ENCODE results near the gene PDE4B.

PDE4B gene

DNA sequence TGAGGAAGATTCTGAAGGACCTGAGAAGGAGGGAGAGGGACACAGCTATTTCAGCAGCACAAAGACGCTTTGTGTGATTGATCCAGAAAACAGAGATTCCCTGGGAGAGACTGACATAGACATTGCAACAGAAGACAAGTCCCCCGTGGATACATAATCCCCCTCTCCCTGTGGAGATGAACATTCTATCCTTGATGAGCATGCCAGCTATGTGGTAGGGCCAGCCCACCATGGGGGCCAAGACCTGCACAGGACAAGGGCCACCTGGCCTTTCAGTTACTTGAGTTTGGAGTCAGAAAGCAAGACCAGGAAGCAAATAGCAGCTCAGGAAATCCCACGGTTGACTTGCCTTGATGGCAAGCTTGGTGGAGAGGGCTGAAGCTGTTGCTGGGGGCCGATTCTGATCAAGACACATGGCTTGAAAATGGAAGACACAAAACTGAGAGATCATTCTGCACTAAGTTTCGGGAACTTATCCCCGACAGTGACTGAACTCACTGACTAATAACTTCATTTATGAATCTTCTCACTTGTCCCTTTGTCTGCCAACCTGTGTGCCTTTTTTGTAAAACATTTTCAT is 579.9 kb downstream of the PDE4B start:
- DNase-seq, result no peak

DNA sequence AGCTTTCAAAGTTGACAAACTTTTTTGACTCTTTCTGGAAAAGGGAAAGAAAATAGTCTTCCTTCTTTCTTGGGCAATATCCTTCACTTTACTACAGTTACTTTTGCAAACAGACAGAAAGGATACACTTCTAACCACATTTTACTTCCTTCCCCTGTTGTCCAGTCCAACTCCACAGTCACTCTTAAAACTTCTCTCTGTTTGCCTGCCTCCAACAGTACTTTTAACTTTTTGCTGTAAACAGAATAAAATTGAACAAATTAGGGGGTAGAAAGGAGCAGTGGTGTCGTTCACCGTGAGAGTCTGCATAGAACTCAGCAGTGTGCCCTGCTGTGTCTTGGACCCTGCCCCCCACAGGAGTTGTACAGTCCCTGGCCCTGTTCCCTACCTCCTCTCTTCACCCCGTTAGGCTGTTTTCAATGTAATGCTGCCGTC is 580.5 kb downstream of the PDE4B start:
- no peak for DNase-seq

DNA sequence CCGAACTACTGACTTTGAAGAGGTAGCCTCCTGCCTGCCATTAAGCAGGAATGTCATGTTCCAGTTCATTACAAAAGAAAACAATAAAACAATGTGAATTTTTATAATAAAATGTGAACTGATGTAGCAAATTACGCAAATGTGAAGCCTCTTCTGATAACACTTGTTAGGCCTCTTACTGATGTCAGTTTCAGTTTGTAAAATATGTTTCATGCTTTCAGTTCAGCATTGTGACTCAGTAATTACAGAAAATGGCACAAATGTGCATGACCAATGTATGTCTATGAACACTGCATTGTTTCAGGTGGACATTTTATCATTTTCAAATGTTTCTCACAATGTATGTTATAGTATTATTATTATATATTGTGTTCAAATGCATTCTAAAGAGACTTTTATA is 581.5 kb downstream of the PDE4B start:
- DNase-seq, result no peak

DNA sequence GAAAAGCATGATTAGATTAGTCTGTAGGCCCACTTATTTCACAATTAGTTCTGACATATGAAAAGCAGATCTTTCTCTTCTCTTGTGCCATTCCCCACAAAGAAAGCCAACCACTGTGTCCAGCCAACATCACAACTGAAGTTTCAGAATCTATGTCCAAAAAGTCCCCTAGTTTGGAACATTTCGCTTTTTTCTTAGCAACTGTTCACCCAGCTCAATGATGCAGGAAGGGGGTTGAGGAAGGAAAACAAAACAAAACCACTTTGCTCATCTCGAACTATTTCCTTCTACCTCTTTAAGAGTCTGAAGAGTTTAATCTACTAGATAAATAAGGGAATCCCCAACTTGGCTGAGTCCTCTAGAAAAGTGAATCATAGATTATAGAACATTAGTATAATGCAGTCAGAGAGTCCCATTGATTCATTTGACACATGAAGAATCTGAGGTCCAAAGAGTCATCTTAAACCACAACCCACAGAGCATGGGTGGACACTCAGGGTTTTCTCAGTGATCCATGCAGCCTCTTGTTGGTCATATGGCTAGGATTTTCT is 581.9 kb downstream of the PDE4B start:
- DNase-seq, result no peak

DNA sequence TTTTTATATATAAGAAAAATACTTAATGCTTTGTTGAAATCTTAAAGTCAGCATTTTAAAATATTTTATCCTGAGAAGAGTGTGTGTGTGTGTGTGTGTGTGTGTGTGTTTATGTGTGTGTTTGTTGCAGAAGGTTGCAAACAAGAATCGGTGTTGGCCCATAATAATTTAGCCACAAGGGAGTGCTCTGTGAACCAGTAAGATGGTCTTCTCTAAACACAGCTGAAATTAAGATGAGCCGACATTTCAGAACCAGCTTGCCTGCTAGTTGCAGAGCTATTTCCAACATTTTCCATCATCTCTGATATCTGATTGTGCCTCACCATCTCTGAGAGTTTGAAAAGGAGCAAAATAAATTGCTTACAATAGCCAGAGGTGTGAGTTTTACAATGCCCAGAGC is 582.4 kb downstream of the PDE4B start:
- DNase-seq, result no peak

DNA sequence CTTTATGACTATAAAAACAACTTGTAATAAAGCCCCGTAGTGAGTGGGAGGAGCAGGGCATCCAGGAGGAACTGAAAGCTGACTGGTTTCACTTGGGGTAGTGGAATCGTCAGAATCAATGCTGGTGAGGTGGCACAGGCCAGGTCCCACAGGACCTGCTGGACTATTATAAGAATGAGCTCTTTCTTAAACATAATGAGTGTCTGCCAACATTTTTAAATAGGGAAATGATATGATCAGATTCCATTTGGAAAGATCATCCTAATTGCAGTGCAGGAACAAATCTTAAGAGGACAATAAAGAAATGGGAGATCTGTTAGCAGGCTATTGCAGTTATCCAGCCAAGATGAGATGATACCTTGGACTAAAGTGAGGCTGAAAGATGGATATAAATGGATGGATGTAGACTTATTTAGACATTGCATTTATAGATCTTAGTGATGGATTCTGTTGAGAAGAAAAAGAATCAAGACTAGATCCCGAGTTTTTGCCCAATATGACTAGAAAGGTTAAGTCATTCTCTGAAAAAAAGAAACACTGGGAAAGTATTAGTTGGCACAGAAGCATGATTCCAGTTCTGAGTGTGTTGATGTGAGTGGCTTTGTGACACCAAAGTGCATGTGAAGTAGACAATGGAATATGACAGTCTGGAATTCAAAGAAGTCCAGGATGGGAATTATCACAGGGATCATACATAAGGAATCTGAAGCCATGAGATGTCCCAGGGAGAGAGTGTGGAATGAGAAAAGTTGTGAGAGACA is 587.9 kb downstream of the PDE4B start:
- peak; percentile 50 for DNase-seq

DNA sequence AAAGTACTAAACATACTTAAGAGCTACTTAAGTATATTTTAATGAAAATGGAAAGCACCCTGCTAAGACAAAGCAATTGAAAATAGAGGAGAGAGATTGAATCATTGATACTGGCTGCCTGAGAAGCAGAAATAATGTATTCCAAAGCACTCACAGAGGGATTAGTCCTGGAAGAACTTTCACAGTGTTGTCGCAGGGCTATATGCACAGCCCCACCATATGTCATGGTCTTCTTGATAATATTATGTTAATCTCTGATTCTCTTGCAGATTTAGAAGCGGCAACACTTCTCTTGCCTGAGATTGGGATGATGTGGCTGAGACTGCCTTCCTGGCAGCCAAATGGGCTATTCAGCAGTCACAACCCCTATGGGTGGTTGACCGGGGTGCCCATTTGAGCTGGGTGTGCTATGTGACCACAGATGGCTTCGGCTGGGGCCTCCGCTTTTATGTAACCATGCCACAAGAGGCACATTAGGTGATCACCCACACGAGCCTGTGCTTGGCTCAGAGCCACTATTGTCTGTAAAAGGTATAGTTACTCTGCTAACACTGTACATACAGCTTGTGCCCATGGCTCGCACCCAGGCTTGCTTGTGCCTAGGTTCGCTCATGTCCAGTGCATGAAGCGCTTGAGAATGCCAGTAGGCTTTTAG is 589.1 kb downstream of the PDE4B start:
- DNase-seq, result no peak

DNA sequence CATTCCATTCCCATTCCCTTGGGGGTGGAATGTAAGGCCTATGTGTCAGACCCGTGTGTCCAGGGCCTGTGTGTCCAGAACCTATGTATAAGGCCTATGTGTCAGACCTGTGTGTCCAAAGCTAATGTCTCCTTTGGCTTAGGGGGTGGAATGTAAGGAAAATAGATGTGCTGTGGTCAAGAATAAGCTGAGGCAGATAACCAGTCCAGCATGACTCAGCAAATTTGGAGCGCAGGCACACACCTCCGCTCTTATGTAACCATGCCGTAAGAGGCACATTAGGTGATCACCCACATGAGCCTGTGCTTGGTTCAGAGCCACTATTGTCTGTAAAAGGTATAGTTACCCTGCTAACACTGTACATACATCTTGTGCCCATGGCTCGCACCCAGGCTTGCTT is 590.5 kb downstream of the PDE4B start:
- DNase-seq, result no peak

DNA sequence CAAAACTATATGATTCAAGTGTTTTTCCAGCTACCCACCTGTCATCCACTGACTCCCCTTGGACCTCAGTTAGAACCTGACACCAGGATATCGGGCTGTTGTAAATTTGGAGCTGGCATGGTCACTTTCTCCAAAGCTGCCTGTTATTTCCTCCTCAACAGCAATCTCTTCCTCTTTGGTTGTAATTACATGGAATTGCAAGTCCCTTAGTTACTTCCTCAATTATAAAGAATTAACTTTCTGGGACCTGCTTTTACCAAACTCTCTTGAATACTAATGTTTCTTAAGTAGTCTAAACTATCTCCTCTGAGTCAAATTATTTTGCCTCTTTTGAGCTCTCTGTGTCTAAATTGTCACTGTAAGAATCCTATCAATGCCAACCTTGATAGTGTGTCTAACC is 590.9 kb downstream of the PDE4B start:
- DNase-seq, result no peak

DNA sequence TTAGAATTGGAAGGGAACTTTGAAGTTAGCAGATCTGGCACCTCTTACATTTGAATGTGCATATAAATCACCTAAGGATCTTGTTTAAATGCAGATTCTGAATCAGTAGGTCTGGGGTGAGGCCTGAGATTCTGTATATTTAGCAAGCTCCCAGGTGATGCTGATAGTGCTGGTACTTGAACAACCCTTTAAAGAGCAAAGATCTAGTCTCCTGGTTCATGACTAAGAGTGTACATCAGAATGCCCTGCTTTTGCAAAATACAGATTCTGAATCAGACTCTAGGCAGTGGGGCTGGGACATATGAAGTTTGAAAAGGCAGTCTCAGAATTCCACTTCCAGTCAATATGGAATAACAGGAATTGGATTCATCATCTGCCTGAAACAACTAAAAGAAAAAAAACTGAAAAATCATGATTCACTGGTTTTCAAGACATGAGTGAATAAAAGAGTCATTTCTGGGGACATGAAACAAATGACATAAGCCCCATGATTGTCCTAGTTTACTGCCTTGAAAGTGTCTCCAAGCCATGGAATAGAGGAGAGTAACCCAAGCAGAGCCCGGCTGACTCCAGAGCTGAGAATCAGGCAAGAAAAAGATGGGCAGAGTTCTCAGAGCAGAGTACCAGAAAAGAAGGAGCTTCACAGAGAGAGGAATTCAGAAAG is 591.7 kb downstream of the PDE4B start:
- no peak for DNase-seq

DNA sequence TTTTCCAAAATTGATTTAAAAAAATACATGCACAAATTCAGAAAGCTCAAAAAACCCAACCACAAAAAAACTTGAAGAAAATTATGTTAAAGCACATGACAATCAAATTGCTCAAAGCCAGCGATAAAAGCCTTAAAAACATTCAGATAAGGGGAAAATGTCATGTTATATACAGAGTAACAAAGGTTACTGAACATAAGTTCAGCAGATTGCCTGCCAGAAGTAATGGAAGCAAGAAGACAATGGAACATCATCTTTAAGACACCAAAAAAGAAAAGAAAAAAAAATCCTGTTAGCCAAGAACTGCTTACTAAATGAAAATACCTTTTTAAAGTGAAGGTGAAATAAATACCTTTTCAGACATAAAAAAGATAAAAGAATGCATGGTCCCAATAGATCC is 594.0 kb downstream of the PDE4B start:
- no peak for DNase-seq

DNA sequence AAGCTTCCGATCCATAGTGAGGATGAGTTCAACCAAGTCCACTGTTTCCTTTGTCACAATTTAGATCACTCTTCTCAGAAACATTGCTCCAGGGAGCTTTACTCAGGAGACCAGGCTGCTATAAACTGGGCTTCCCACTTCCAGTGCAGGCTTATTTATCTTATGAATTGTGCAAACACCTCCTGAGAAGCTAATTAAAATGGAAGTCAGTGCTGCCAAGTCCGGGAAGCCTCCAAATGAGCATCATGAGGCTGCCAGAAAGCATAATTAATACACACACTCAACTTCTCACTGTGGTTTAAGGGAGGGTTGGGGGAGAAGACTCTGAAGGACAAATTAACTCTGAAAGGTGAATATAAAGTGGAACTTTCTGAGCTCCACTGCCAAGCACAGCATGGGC is 596.2 kb downstream of the PDE4B start:
- DNase-seq, result no peak

DNA sequence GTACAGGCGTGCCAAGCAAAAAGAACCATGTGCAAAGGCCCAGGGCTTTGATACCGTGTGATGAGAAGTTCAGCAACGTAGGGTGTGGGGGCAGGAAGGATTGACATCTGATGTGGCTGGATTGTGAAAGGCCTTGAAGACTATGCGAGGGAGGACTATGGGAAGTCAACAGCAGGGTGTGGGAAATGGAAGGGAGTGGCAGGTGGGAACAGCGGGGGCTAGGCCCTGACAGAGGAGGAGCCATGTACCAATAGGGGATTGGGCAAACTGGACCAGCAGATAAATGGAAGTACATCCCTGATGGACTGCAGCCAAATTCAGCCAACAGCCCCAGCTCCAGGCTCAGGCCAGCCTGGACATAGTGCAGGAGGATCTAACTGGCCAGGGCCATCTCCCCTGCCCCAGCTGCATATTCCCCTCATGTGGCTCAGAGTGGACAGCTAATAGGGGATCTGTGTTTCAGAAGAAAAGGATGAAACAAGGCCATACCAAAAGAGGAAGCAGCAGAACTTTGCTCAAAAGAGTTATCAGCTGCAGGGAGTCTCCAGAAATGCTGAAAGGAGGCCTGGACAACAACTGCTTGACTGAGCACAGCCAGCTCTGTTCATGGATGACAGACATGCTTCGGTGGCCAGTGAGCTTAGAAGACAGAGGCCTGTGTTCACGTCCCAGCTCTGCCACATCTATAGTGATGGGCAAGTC is 601.0 kb downstream of the PDE4B start:
- DNase-seq, result no peak

DNA sequence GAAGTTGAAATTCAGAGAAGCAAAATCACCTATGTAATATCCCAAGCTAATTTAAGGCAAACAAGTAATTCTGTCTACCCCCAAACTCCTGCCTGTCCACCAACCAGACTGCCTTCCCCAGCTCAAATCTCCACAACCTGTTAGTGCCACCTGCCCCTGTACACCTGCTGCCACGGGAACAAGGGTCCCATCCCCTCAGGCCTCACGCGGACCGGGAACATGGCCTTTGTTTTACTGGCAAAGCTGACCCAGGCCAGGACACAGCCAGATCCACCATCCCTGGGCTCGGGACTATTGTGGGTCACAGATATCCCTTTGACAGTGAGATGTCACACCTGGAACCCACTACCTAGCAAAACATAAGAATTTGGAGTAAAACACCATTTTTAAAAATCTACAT is 601.9 kb downstream of the PDE4B start:
- DNase-seq, result no peak

DNA sequence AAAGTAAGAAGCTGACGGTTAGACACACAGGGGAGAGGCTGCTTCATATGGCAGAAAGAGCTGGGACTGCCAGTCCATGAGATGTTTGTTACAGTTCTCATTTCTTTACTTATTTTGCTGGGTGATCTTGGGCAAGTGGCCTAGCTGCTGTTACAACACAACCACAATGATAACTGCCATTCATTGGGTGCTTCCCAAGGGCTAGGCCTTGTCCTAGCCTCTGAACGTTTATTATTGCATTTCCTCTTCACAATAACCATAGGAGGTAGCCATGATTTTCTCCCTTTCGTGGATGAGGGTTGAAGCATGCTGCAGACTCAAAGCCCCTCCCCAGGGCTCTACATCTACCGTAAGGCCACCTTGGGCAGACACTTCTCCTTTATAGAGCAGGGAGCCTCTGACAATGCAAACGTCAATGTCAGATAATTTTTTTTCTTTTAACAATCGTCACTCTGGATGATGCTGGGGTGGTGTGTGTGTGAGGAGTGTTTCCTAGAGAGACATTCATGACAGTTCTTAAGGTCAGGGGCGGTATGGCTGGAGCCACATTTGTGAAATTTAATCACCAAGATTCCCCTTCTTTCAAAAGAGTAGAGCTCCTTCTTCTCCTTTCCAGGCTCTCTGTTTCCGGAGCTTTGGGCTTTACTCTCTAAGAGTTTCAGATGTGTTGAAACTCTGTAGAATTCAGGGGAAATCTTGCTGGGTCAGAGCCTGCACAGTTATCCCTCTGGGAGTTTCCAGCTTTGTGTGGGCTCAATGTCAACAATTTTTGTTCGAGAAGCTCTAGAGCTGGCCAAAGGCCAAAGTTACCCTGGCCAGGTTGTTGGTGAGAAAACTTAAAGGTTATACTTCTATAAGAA is 602.7 kb downstream of the PDE4B start:
- DNase-seq, result no peak

DNA sequence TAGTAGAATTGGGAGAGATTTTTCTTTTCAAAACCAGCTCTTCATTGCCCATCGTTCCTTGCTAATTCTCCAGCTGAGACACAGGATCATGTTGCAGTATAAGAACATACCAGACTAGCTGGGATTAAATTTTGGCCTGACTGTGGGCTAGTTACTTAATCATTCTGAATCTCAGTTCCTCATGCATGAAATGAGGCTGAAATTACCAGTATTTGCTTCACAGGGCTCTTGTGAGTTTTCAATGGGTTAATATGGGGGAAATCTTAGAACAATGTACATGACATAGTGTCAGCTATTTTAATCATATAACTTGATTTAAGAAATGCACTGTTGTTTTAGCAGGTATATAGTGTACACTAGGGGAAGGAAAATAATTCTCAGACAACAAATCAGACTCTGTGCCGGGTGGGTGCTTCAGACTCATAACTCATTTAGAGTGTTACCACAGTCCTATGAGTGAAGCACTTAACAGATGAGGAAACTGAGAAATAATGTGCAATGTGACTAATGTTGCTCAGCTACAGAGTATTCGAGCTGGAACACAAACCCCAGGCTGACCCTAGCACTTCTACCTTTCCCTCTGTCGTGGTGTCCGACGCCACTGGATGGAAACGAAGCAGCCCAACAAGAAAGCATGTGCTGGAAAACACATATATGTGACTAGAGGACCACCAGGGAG is 603.7 kb downstream of the PDE4B start:
- DNase-seq, result no peak

DNA sequence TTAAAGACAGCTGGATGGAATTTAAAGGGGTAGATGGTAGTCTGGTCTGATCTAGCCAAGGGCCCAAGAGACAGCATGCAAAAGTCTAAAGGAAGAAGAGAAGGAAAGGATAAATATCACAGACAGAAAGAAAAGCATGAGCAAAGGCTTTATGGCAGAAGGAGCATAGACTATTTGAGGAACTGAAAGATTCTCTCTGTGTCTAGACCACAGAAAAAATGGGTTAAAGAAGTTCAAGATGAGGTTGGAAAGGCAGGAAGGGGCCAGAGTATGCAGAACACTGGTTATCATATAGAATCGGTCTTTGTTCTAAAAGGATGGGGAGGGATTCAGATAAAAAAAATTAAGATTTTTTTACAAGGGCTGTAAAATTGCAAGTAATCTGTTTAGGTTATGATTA is 604.5 kb downstream of the PDE4B start:
- no peak for DNase-seq

DNA sequence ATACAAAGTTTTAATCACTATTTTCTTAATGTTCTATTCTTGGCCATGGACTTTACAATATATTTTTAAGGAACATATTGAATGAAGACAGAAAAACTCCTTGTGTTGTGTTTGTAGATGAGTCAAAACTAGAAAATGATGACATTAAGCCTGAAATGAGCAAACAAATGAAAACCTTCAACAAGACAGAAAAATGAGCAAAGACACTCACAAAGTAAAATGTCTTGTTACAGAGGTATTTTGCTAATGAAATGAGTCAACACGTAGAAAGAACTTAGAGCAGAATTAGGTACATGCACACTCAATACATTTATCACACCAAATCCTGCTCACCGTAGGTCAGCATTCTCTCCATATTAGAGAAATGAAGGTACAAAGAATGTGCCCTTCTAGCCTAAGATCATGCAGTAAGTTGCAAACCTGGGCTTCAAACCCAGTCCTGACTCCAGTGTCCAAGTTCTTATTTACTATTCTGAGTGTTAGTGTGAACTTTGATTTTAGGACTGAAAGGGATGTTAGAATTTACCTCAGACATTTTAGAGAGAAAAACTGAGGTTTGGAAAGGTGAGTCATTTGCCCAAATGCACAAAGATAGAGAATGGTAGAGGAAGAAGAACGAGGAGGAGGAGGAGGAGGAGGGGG is 607.3 kb downstream of the PDE4B start:
- no peak for DNase-seq

DNA sequence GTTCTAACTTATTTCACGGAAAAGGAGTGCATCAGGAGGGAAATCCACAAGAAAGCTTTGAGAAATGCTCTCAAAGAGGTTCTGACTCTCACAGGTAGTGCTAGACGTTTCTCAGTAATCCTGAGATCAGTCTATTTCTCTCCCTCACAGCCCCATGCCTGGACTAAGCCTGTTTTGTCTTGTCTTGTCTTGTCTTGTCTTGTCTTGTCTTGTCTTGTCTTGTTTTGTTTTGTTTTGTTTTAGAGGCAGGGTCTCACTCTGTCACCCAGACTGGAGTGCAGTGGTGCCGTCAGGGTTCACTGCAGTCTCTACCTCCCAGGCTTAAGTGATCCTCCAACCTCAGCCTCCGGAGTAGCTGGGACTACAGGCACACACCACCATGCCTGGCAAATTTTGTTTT is 608.0 kb downstream of the PDE4B start:
- DNase-seq, result no peak

DNA sequence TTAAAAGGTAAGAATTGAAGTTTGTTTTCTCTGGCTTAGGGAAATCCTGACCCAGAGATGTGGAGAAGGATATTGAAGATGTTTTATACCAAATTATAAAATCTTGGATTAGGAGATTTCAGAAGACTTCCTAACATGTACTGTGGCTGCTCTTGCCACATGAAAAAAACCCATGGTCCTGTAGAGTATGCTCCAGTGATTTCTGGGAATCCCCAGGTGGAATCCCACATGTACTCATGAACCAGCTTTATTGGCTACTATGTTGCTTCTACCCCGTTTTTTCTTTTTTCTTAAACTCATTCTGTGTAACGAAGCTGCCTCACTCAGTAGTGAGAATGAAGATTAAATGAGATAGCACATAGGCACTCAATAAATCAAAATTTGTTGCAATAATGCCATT is 608.5 kb downstream of the PDE4B start:
- no peak for DNase-seq

DNA sequence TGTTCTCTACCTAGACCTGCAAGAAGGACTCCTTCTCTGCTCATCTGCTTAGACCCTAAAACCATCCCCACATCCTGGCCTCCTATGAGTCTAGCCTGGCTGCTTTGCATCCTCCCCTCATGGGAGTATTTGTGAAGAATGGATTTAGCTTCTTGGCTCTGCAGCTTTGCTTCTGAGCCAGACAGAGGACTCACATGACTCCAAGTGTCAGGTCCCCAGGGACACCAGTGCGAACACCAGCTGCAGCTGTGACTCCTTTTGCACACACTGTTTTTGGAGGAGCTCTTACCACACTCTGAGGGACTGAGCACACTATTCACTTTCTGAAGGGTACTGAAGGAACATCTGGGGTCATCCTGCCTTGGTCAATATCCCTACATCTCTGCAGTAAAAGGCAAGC is 609.5 kb downstream of the PDE4B start:
- DNase-seq, result peak; percentile 85
